ENCODE results near the gene ITPKC. TPM values are rescaled to one million over a fixed set of nuclear protein-coding genes. Genes with fewer than 3 reads are reported as not detected.

Gene ITPKC
- total and polyA plus RNA-seq, 2 of the 13 experiments (the other 11 are each of a cell fraction or from before 2014, with no cell fraction given): 6.9 to 11.2 TPM

DNA sequence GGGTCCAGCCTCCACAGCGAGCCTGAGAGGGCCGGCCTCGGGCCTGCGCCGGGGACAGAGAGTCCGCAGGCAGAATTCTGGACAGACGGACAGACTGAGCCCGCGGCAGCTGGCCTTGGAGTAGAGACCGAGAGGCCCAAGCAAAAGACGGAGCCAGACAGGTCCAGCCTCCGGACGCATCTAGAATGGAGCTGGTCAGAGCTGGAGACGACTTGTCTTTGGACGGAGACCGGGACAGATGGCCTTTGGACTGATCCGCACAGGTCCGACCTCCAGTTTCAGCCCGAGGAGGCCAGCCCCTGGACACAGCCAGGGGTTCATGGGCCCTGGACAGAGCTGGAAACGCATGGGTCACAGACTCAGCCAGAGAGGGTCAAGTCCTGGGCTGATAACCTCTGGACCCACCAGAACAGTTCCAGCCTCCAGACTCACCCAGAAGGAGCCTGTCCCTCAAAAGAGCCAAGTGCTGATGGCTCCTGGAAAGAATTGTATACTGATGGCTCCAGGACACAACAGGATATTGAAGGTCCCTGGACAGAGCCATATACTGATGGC is 490 bp downstream of the ITPKC start (continued):
- TF ChIP-seq, protein P1, sequence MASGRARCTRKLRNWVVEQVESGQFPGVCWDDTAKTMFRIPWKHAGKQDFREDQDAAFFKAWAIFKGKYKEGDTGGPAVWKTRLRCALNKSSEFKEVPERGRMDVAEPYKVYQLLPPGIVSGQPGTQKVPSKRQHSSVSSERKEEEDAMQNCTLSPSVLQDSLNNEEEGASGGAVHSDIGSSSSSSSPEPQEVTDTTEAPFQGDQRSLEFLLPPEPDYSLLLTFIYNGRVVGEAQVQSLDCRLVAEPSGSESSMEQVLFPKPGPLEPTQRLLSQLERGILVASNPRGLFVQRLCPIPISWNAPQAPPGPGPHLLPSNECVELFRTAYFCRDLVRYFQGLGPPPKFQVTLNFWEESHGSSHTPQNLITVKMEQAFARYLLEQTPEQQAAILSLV (CRISPR knock-in tag; IDR thresholded peaks at IDR 0.05; ENCODE audit: borderline replicate concordance): peak; percentile 27; the same call in 1 of the 2 replicates
- no peak for TF ChIP-seq RFX1 (IDR thresholded peaks at IDR 0.05)
- TF ChIP-seq, protein P2, sequence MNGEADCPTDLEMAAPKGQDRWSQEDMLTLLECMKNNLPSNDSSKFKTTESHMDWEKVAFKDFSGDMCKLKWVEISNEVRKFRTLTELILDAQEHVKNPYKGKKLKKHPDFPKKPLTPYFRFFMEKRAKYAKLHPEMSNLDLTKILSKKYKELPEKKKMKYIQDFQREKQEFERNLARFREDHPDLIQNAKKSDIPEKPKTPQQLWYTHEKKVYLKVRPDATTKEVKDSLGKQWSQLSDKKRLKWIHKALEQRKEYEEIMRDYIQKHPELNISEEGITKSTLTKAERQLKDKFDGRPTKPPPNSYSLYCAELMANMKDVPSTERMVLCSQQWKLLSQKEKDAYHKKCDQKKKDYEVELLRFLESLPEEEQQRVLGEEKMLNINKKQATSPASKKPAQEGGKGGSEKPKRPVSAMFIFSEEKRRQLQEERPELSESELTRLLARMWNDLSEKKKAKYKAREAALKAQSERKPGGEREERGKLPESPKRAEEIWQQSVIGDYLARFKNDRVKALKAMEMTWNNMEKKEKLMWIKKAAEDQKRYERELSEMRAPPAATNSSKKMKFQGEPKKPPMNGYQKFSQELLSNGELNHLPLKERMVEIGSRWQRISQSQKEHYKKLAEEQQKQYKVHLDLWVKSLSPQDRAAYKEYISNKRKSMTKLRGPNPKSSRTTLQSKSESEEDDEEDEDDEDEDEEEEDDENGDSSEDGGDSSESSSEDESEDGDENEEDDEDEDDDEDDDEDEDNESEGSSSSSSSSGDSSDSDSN (CRISPR knock-in tag; IDR thresholded peaks at IDR 0.05): peak; percentile 68; the same call in 1 of the 2 replicates
- TF ChIP-seq, protein P3, sequence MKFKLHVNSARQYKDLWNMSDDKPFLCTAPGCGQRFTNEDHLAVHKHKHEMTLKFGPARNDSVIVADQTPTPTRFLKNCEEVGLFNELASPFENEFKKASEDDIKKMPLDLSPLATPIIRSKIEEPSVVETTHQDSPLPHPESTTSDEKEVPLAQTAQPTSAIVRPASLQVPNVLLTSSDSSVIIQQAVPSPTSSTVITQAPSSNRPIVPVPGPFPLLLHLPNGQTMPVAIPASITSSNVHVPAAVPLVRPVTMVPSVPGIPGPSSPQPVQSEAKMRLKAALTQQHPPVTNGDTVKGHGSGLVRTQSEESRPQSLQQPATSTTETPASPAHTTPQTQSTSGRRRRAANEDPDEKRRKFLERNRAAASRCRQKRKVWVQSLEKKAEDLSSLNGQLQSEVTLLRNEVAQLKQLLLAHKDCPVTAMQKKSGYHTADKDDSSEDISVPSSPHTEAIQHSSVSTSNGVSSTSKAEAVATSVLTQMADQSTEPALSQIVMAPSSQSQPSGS (CRISPR knock-in tag; IDR thresholded peaks at IDR 0.05): no peak
- TF ChIP-seq, protein P4, sequence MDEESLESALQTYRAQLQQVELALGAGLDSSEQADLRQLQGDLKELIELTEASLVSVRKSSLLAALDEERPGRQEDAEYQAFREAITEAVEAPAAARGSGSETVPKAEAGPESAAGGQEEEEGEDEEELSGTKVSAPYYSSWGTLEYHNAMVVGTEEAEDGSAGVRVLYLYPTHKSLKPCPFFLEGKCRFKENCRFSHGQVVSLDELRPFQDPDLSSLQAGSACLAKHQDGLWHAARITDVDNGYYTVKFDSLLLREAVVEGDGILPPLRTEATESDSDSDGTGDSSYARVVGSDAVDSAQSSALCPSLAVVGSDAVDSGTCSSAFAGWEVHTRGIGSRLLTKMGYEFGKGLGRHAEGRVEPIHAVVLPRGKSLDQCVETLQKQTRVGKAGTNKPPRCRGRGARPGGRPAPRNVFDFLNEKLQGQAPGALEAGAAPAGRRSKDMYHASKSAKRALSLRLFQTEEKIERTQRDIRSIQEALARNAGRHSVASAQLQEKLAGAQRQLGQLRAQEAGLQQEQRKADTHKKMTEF (CRISPR knock-in tag; IDR thresholded peaks at IDR 0.05): no peak
- no peak for TF ChIP-seq ATAD3A (CRISPR knock-in tag; IDR thresholded peaks at IDR 0.05)
- no peak for TF ChIP-seq KDM6A (CRISPR knock-in tag; IDR thresholded peaks at IDR 0.05; ENCODE audit: low read depth)
- TF ChIP-seq CC2D1A (CRISPR knock-in tag; IDR thresholded peaks at IDR 0.05): no peak
- no peak for TF ChIP-seq PRPF4 (IDR thresholded peaks at IDR 0.05; ENCODE audit: low read depth, low read length, poor library complexity, severe bottlenecking)
- TF ChIP-seq, protein P5, sequence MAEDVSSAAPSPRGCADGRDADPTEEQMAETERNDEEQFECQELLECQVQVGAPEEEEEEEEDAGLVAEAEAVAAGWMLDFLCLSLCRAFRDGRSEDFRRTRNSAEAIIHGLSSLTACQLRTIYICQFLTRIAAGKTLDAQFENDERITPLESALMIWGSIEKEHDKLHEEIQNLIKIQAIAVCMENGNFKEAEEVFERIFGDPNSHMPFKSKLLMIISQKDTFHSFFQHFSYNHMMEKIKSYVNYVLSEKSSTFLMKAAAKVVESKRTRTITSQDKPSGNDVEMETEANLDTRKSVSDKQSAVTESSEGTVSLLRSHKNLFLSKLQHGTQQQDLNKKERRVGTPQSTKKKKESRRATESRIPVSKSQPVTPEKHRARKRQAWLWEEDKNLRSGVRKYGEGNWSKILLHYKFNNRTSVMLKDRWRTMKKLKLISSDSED (CRISPR knock-in tag; IDR thresholded peaks at IDR 0.05): 0 out of 2 replicates have a peak, but pooled peaks have one; percentile 31
- no peak for TF ChIP-seq JUND (CRISPR knock-in tag; IDR thresholded peaks at IDR 0.05)
- no peak for TF ChIP-seq EHMT2 (IDR thresholded peaks at IDR 0.05; ENCODE audit: borderline replicate concordance, low read depth, low read length)
- peak; percentile 71; the same call in 1 of the 2 replicates for TF ChIP-seq ZNF776 (CRISPR knock-in tag; IDR thresholded peaks at IDR 0.05)
- TF ChIP-seq ZNF292 (CRISPR knock-in tag; IDR thresholded peaks at IDR 0.05; ENCODE audit: borderline replicate concordance, low read depth): no peak
- TF ChIP-seq ZNF446 (CRISPR knock-in tag; IDR thresholded peaks at IDR 0.05): 0 out of 2 replicates have a peak, but pooled peaks have one; percentile 16
- TF ChIP-seq SMAD3 (CRISPR knock-in tag; IDR thresholded peaks at IDR 0.05): no peak
- TF ChIP-seq BRCA1 (CRISPR knock-in tag; IDR thresholded peaks at IDR 0.05): no peak
- no peak for TF ChIP-seq TP53 (CRISPR knock-in tag; conservative IDR thresholded peaks at IDR 0.05)
- no peak for TF ChIP-seq CHCHD3 (CRISPR knock-in tag; IDR thresholded peaks at IDR 0.05)
- TF ChIP-seq, protein P6, sequence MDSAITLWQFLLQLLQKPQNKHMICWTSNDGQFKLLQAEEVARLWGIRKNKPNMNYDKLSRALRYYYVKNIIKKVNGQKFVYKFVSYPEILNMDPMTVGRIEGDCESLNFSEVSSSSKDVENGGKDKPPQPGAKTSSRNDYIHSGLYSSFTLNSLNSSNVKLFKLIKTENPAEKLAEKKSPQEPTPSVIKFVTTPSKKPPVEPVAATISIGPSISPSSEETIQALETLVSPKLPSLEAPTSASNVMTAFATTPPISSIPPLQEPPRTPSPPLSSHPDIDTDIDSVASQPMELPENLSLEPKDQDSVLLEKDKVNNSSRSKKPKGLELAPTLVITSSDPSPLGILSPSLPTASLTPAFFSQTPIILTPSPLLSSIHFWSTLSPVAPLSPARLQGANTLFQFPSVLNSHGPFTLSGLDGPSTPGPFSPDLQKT (CRISPR knock-in tag; IDR thresholded peaks at IDR 0.05; ENCODE audit: borderline replicate concordance): no peak

Measured in HepG2 (cell line).